GM18858 (cell line): ENCODE results near the gene DGCR2.
"Not testable (repeated sequence)": the region's sequence is repeated elsewhere in the genome, so short reads cannot be mapped to it uniquely, and the experiment has no call there.

Source experiments
- ATAC-seq: cut with Tn5 transposase; IDR thresholded peaks from one replicate; pipeline ENCODE4 v1.9.1; 2021; ENCODE audit not compliant: unreplicated experiment

The DGCR2 gene

DNA sequence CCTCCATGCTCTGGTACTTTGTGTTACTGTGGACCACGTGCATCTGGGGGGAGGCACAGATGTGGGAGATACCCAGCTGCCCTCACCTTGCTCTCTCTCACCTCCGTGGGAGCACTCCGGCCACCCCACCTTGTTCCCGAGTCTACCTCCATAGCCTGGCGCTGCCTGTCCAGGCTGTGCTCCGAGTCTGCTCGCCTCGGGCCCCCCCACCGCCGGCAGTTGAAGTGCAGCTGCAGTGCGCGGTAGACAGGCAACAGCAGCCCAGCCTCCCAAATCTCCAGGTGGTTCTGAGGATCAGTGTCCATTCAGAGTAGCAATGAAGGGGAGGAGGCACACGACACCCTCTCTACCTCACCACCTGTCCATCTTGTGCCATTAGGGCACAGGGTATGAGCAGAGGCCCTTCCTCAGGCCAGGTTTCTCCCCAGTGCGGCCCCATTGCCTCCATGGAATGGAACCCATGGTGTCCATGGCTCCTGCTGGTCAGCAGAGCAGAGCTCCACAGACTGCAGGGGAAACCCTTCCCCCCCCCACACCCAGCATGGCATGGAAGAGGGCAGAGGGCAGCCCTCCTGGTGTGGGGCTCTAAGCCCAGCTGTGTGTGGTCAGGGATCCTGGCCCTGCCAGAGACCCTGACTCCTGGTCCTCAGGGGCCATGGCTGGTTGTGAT lies 89.2 kb downstream of the DGCR2 start:
- ATAC-seq, result not testable (repeated sequence)

DNA sequence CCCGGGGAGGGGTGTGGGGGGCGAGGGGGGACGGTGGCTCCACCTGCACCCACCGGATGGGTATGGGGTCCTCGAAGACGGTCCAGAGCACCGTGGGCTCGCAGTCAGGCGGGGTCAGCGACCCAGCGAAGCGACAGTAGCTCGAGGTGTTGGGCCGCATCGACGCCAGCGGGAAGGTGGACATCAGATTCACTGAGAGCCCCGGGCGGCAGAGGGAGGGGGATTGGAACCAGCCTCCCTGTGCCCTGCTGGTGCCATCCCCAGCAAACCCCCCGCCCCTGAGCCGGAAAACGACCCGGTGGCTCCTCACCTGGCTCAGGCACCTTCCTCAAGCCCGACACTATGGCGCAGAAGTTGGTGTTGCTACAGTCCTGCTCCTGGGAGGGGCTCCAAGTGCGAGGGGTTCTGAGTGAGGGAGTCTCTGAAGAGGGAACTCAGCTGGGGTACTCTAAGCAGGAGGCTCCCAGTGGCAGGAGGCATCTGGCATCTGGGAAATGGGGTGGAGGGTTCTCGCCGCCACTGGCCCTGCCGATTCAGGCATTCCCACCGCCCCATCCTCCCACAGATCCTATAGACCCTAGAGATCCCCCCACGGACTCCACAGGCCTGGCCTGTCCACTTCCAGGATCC lies 89.9 kb downstream of the DGCR2 start:
- ATAC-seq, result not testable (repeated sequence)

DNA sequence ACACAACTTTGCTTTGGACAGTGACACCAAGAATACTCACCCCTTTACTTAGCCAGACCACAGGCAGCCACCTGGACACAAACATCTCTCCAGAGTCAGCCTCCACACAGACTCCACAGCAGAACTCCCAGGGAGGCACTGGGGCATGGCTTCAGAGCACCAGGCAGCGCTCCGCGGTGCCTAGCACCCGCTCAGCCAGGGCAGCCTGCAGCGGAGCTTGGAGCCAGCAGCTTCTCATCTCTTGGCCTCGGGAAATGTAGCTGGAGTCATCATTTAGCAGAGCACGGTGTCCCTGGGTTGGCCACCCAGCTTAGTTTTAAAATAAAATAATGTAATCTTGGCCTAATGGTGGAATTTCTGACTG lies 91.3 kb downstream of the DGCR2 start:
- ATAC-seq, result not testable (repeated sequence)

DNA sequence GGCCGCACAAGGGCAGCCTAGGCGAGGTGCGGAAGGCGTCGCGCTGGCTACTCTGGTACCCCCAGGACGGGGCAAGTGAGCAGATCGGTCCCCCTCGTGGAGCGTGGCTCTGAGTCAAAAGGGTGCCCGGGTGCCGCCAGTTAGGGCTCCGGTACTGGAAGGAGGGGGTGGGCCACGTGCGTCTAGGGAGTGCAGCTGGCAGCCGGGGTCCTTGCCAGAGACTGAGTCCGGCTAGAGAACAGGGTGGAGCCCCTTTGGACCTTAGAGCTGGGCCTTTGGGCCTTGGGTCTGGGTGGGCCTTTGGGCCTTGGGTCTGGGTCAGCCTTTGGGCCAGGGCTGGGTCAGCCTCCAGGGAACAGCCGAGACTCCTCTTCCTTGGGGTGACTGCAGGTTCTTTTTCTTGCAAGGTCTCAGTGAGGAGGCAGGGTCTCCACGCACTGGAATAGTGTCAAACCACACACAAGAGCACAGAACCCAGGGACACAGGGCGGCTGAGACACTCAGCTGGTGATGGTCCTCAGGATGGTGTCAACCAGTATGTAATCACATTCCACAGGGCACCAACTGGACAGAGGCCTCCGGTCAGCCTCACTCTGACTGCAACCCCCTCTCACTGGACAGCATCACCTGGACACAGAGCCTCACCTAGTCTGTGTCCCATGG lies 91.9 kb downstream of the DGCR2 start:
- not testable (repeated sequence) for ATAC-seq

DNA sequence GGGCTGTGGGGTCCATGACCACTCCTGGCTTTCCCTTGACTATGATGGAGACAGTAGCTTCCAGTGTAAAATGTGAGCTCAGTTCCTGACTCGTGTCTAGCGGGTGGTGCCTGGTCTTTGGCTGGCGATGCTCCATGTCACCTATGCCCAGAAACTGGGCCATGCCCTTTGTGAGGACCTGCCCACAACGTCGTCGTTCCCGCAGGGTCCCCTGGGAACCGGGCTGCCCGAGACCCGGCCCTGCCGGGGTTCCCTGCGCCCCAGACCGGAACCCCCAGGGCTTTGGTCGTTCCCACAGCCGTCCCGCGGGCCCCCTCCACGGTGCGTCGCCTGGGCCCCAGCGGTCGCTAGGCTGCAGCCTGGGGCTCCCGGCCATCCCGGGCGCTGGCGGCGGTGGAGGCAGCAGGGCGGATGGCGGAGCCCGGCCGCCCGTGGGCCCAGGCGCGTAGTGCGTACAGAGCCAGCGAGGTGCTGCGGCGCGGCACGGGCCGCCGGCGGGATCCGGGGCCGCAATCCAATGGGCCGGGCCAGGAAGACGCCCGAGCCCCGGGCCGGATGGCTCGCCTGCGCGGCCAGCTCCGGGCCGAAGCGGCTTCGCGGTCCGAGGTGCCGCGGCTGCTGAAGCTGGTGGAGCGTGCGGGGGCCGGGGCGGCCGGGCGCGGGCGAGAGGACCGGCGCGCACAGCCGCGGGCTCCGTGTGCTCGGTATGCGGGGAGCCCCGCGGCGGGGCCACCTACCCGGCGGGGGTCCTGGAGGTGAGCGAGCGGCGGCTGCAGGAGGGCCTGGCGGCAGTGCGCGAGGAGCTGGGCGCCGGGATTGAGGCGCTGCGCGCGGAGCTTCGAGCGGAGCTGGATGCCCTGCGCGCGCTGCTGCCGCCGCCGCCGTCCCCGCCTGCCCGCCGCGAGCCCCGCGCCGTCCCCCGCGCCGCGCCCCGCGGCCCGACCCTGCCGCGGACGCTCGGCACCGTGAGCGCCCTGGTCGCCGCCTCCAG lies 92.8 kb downstream of the DGCR2 start:
- ATAC-seq, result not testable (repeated sequence)

DNA sequence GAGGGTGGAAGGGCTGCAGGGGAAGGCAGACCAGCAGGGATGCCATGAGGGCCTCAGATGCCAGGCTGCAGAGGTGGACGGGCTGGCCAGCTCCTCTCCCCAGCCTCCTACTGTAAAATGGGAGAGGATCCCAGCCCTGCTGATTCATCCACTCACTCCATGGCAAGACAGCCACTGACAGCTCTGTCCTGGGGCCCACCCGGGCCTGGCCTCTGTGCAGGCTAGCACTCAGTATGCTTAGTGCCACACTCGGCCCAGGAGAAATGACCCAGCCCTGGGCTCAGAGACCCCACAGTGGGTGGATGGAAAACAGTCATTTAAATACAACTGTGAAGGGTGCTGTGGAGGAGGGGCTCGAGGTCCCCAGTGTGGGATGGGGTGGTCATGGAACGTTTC lies 94.2 kb downstream of the DGCR2 start:
- not testable (repeated sequence) for ATAC-seq

DNA sequence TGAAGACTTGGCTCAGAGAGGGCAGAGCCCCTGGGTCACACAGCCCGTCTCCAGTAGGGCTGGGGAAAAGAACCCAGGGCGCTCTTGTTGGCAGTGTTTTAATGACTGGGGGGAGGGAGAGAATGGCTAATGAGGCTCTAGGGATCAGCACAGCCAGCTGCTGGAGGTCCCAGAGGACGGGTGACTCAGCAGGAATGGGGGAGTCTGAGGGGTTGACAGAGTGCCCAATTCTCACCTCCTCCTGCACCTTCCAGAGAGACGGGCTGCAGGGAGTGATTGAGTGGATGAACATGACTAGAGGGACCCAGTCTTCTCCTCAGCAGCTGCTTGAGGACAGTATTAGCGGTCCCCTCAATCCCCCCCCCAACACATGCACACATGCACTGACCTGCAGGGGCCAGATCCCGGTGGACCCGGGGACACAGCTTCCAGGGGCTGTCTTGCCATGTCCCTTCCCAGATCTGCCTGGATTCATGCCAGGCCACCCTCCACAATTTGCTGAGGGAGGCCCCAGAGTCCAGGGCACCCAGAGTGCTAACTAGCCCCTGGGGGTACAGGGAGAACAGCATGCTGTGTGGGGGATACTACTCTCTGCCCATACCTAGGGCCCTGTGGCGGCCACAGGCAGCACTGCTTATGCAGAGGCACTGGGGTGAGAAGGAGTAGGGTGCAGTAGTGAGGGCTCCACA lies 94.7 kb downstream of the DGCR2 start:
- ATAC-seq, result not testable (repeated sequence)

DNA sequence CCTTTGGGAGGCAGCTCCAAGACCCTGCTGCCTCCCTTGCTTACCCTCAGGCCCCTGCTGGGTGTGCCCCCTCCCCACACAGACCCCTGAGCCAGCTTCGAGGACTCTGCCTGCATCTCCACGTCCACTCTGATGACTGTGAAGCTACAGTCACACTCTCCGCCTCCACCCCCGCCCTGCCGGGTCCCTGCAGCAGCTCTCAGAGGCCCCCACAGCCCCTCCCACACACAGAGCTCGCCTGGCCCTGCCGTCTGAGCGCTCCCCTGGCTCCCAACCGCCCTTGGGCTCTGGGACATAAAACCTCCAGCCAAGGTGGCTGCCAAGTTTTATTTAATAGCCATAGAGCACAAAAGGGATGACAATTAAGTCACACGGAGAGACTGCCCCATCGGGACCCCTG lies 96.1 kb downstream of the DGCR2 start:
- not testable (repeated sequence) for ATAC-seq

DNA sequence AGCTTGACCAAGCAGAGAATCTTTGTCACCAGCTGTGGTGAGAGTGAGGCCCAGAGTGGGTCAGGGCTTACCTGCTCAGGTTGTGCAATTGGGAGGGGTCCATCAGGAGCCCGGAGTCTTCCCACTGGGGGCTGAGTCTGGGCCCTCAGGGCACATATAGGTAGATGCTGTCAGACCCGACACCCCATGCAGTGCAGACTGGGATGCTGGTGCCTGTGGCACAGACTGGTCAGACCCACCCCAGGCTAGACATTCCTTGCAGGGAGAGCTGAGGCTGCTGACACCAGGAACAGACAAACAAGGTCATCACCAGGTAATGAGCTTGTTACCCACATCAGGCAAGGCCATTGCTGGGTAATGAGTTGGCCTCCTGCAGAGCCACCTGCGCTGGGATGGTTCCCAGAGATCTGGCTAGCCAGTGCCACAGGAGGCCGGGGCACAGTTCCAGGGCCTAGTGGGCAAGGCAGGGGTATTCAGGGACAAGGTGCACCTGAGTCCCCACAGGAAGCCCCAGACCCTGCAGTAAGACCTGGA lies 97.2 kb downstream of the DGCR2 start:
- ATAC-seq, result not testable (repeated sequence)

DNA sequence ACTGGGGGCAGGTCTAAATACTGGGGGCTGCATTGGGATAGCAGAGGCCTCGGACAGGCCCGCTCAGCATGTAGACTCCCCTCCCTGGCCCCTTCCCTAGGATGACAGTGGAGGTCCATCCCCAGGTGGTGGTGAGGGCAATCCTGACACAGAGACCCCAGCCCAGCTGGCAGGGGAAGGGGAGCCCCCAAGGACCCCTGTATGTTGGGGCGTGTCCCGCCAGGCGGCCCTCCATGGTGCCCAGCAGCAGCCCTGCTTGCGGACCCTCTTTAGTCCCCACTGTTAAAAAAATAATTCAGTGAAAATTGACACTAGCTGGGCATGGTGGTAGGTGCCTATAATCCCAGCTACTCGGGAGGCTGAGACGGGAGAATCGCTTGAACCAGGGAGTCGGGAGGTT lies 98.3 kb downstream of the DGCR2 start:
- not testable (repeated sequence) for ATAC-seq

DNA sequence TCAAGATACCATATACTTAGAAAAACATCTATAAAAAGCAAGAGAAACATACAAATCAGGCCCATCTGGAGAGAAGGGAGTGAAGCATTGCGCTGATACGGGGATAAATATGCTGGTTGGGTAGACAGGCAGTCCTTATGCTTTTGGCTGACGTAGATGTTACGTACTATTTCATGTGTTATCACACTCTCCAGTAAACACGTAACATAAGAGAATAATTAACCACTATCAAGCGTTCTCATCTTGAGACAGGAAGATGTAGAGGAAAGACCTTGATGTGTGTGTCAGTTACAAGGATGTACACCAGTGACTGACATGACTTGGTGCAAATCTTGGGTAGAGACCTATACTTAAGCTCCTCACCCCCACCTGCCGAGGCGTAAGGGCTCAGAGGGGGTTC lies 99.5 kb downstream of the DGCR2 start:
- ATAC-seq, result no peak

DNA sequence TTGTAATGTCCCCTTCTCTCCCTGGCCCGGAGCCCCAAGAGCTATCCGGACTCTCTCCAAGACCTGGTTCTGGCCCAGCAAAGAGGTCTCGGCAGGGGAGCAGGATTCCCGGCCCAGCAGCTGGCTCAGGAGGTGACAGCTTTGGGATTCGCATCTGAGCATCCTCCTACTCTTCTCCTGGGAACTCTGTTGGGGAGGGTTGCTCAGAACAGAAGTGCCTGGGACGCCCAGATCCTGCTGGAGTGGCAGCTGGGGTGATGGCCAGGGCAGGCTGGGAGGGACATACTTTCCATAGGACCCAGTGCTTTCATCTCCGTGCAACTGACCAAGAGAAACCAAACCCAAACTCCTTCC lies 102.6 kb downstream of the DGCR2 start:
- ATAC-seq, result no peak

DNA sequence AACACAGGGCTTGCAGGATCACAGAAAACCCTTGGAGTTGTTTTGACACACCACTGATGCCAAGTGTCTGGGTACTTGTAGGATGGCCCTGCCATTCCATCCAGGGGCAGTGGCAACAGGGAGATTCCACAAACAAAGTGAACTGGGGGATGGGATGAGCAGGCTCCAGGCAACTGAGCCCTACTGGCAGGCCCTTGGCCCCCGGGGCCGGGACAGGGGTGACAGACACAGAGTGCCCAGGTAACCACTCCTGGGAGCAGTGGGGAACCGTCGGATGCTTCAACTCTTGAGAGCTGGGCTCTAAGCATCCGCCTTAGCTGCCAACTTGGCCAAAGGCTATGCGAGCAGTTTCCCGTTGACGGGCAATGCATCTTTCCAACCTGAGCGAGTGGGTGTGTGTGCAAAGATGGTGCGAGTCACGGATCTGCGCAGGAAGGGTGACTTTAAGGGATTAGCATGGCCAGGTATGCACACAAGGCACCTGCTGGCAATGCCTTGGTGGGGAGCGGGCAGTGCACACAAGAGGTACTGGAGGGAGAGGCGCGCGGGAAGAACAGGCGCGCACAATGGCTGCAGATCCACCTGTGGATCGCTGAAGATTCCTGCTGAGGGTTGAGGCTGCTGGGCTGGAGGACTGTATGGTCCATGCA lies 103.1 kb downstream of the DGCR2 start:
- ATAC-seq, result no peak

DNA sequence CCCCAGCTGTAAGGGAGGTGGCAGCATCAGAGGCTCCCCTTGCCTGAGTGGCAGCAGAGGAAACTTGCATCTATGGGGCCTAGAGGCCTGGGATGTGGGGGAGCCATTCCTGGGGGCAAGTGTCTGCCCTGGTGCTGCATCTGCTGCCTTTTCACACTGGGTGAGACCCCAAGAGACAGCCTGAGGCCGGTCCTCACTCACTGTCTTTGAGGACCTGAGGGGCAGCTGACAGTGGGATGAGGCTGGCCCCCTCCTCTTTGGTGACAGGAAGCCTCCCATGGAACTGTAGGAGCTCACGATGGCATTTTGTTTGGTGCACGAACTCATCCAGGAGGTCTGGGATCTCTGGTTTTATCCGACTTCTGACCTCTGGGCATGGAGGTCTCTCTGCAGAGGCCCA lies 104.0 kb downstream of the DGCR2 start:
- ATAC-seq, result no peak

DNA sequence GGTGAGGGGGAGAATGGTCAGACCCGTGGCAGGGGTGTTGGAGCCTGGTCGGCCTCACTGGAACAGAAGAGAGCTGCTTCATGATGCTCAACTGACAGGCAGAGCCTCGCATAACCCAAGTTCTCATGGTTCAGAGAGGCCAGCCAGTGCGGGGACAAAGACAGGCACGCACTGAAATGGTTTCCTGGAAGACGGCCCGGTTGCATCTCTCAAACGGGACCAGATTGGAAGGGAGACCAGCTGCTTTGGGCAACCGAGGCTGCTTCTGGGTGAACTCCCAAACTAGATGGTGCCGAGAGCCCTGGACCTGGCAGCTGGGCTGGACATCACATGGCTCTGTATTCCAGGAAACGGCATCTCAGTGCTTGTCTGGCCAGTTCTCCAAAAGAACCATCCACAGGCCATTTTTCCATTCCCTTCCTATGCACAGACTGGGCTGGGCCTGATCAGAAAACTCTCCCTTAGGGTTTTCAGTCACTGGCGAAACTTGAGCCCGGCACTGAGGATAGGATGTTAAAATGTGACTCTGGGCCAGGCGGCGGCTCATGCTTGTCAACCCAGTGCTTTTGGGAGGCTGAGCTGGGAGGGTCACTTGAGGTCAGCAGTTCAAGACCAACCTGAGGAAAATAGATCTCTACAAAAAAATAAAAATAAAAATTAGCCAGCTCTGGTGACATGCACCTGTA lies 106.0 kb downstream of the DGCR2 start:
- ATAC-seq, result no peak

DNA sequence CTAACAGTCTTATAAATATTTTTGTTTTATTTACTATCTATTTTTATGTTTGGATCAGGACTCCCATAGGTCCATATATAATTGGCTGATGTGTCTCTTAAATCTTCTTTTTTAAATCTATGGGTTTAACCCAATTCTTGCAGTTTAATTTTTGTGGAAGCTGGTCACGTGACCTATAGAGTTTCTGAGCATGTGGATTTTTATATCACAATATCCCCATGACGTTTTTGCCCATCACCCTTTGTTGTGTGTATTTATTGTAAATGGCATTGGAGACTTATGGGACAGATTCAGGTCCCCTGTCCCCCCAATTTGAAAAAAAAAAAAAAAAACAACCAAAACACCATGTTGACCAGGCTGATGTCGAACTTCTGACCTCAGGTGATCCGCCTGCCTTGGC lies 107.3 kb downstream of the DGCR2 start:
- no peak for ATAC-seq

DNA sequence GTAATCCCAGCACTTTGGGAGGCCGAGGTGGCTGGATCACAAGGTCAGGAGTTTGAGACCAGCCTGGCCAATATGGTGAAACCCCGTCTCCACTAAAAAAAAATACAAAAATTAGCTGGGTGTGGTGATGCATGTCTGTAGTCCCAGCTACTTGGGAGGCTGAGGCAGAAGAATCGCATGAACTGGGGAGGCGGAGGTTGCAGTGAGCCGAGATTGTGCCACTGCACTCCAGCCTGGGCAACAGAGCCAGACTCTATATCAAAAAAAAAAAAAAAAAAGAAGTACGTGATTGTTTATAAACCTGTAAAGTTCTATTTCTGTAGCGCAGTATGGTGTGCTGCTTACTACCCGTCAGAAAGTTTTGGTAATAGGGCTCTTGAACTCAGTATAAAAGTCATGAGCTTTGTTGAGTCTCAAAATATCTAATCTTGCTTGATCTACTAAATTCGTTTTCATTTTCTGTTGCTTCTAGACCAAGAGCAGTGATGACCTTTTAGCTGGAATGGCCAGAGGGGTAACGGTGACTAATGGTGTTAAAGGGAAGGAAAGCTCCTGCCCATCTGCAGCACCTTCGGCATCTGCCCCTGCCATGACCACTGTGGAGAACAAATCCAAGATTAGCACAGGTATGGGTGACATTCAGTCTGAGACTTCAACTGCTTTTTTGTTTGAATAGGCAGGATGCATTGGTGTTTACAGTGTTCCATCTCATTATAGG lies 108.2 kb downstream of the DGCR2 start:
- not testable (repeated sequence) for ATAC-seq

DNA sequence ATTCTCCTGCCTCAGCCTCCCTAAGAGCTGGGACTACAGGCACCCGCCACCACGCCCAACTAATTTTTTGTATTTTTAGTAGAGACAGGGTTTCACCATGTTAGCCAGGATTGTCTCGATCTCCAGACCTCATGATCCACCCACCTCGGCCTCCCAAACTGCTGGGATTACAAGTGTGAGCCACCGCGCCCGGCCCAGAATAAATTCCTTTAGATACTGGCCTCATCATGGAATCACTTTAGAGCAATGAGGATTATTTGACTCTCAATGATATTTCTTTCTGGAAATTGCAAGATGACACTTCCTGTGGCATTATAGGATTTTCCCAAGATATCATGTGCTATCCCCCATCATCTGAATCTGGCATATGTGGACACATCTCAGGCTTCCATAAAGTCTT lies 108.8 kb downstream of the DGCR2 start:
- not testable (repeated sequence) for ATAC-seq
